Common myeloid progenitor, CD34-positive (primary cell): Measurements from ENCODE around the gene MARVELD1.
"Not testable (repeated sequence)": the region's sequence is repeated elsewhere in the genome, so short reads cannot be mapped to it uniquely, and the experiment has no call there.

Source experiments
- CTCF ChIA-PET: fragments of 350-600 bp; sonication (Branson Sonifier 250); formaldehyde crosslinking; loops from one replicate; lab custom pipeline; 2021; ENCODE audit warnings: antibody characterized with exemption; lab: Charles Lee
- POLR2A ChIA-PET: fragments of 350-600 bp; sonication (Branson Sonifier 250); formaldehyde crosslinking; loops from one replicate; lab custom pipeline; 2021; ENCODE audit warnings: antibody characterized with exemption; lab: Charles Lee
- DNase-seq, 3 donors: peaks; one replicate each; pipeline versions ENCODE4 v3.0.0 to v3.0.0-alpha.2; 2013
- H3K27ac ChIP-seq, 2 experiments: 1 replicate in 1 of 2; 2 replicates in 1 of 2; pipeline ENCODE4 v1.7.0; 2013; ENCODE audit warnings: inconsistent platforms in 2 of 2, low read length in 2 of 2, mild to moderate bottlenecking in 2 of 2, low read depth in 1 of 2, moderate library complexity in 1 of 2; ENCODE audit not compliant: severe bottlenecking in 2 of 2, insufficient read depth in 1 of 2, poor library complexity in 1 of 2
- H3K27me3 ChIP-seq, 5 experiments: replicated peaks in 2 of 5; 1 replicate in 3 of 5; 2 replicates in 2 of 5; pipeline versions ENCODE4 v1.6.1 to v1.7.0; 2013; ENCODE audit warnings: low read length in 4 of 5, mild to moderate bottlenecking in 2 of 5, moderate library complexity in 2 of 5, inconsistent platforms in 1 of 5; ENCODE audit not compliant: insufficient read depth in 5 of 5, control insufficient read depth in 4 of 5
- H3K36me3 ChIP-seq, 4 experiments: 1 replicate in 2 of 4; 2 replicates in 2 of 4; pipeline versions ENCODE4 v1.6.1 to v1.7.0; 2013; ENCODE audit warnings: low read length in 3 of 4, control low read depth in 1 of 4, mild to moderate bottlenecking in 1 of 4; ENCODE audit not compliant: control insufficient read depth in 4 of 4, insufficient read depth in 4 of 4
- H3K4me1 ChIP-seq, 4 experiments: 1 replicate in 3 of 4; 2 replicates in 1 of 4; pipeline versions ENCODE4 v1.6.1 to v1.7.1; 2013; ENCODE audit warnings: low read length in 3 of 4, mild to moderate bottlenecking in 3 of 4, control low read depth in 1 of 4, inconsistent platforms in 1 of 4, moderate library complexity in 1 of 4; ENCODE audit not compliant: control insufficient read depth in 4 of 4, insufficient read depth in 4 of 4; ENCODE audit errors: control extremely low read depth in 1 of 4
- H3K4me3 ChIP-seq, 7 experiments: 1 replicate in 4 of 7; 2 replicates in 3 of 7; pipeline versions ENCODE4 v1.5.1 to v1.7.0; 2013; ENCODE audit warnings: mild to moderate bottlenecking in 7 of 7, low read length in 6 of 7, moderate library complexity in 6 of 7, inconsistent platforms in 2 of 7, low read depth in 2 of 7, control low read depth in 1 of 7; ENCODE audit not compliant: insufficient read depth in 4 of 7, control insufficient read depth in 1 of 7; ENCODE audit errors: extremely low read depth in 1 of 7
- H3K9me3 ChIP-seq, 5 experiments: 1 replicate in 4 of 5; 2 replicates in 1 of 5; pipeline versions ENCODE4 v1.6.1 to v1.7.1; 2013; ENCODE audit warnings: low read length in 4 of 5, mild to moderate bottlenecking in 2 of 5, inconsistent platforms in 1 of 5, low read depth in 1 of 5, moderate library complexity in 1 of 5; ENCODE audit not compliant: control insufficient read depth in 4 of 5, insufficient read depth in 2 of 5; ENCODE audit errors: control extremely low read depth in 1 of 5
- WGBS: methylation state at CpG from one replicate; pipeline ENCODE4 v1.1.5; 2013; ENCODE audit not compliant: insufficient coverage; 5-methylcytosine and 5-hydroxymethylcytosine counted together

The MARVELD1 gene

DNA sequence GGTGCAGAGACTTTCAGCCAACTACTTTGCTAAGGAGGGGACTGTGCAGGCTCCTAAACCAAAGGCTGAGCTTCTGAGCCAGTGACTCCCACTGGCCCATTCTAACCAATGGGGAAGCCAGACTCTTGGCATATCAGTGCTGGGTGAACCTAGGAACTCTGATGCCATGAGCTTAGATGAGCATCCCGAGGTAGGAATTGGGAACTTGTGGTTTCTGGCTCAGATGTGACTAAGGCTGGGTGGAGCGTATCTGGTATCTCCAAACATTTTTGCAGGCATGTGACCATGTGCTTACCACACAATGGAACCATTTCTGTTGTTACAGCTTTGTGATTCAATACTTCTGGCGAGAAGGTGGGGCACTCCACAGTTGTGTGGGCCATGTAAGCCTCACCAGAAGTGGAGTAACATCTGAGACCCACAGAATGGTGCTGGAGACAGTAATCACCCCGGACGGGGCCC, 23.9 kb upstream of the MARVELD1 start:
- ChIA-PET CTCF (interaction anchor here (0.8 to 6.5 kb wide), 5 partner anchors 8 to 45 kb away, joined by 3 to 40 read pairs (median 4); no protein-coding TSS in a partner anchor), POLR2A (interaction anchor here (1.1 kb wide), 1 partner anchor 29 kb away, joined by 3 read pairs; no protein-coding TSS in a partner anchor)
- Histone ChIP-seq H3K27me3 (no peaks in the 10 kb centered on the region), H3K36me3 (no peaks in the 10 kb centered on the region), H3K4me3 (no peak overlapping the region), H3K27ac (no peak overlapping the region), H3K4me1 (peaks cover 0 to 28% (median 21%) of the 10 kb centered on the region in 4 experiments), H3K9me3 (peaks cover 0 to 1% (median 0%) of the 10 kb centered on the region in 5 experiments)
- WGBS, result 97% methylated on average over 5 of the region's 5 CpGs
- DNase-seq, result no peak

- H3K4me1 ChIP-seq, result peaks cover 0 to 28% (median 21%) of the 10 kb centered on the region in 4 experiments
- no peak overlapping the region for H3K4me3 ChIP-seq
- POLR2A ChIA-PET, result interaction anchor here (1.1 kb wide), 1 partner anchor 28 kb away, joined by 3 read pairs; no protein-coding TSS in a partner anchor
- peaks cover 0 to 1% (median 0%) of the 10 kb centered on the region in 5 experiments for H3K9me3 ChIP-seq
- CTCF ChIA-PET, result interaction anchor here (0.8 to 6.5 kb wide), 4 partner anchors 11 to 15 kb away, joined by 3 to 40 read pairs (median 4); no protein-coding TSS in a partner anchor
- H3K27me3 ChIP-seq, result no peaks in the 10 kb centered on the region
- H3K36me3 ChIP-seq, result no peaks in the 10 kb centered on the region
- WGBS, result 71% methylated on average over 1 of the region's 3 CpGs
- no peak for DNase-seq
- H3K27ac ChIP-seq, result no peak overlapping the region
Observed at GRCh38 chr10:97690133-97690532, 23.4 kb upstream of the MARVELD1 start.

DNA sequence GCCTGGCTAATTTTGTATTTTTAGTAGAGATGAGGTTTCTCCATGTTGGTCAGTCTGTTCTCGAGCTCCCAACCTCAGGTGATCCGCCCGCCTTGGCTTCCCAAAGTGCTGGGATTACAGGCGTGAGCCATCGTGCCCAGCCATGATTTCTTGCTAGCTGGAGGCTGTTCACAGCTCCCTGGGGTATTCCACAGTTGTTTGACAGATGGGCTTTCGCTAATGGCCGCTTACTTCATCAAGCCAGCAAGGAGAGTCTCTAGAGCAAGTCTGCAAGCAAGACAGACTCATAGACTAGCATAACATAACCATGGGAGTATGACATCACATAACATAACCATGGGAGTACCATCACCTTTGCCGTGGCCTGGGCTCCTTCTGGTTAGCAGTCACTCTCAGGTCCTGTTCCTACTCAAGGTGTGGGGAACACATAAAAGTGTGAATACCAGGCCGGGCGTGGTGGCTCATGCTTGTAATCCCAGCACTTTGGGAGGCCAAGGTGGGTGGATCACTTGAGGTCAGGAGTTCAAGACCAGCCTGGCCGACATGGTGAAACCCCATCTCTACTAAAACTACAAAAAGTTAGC, 15.4 kb upstream of the MARVELD1 start:
- POLR2A ChIA-PET, DNase-seq, H3K27me3 ChIP-seq, H3K36me3 ChIP-seq, H3K9me3 ChIP-seq, H3K4me3 ChIP-seq, H3K4me1 ChIP-seq, H3K27ac ChIP-seq: not testable (repeated sequence)
- CTCF ChIA-PET, result interaction anchor here (1.0 to 3.7 kb wide), 7 partner anchors 8 to 33 kb away, joined by 5 to 22 read pairs (median 7); partner anchors contain the start of gene AVPI1
- 98% methylated on average over 9 of the region's 11 CpGs for WGBS

DNA sequence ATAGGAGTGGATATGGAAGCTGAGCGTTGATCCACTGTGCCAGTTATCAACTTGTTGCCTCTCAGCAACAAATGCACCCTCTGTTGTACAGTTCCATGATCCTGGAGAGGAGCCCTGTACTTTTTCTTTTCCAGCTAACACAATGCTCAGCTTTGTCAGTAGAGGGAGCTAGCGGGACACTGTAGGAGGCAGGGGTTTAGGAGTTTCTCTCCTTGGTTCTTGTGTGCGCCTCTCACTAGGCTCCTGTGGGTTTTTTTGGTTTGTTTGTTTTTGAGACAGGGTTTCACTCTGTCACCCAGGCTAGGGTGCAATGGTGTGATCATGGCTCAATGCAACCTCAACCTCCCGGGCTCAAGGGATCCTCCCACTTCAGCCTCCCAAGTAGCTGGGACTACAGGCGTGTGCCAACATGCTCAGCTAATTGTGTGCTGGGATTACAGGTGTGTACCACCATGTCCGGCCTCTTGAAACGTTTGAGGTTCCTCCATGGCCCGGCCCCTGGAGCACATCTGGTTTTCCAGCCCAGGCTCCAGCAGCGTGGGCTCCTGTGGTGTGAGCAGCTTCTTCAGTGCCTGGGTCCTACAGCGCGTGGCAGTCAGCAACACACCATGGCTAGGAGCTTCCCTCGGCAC, 12.0 kb upstream of the MARVELD1 start:
- H3K9me3 ChIP-seq, result no peaks in the 10 kb centered on the region
- ChIA-PET CTCF (interaction anchor here (0.8 to 21.7 kb wide), 17 partner anchors 8 to 134 kb away, joined by 3 to 623 read pairs (median 6); partner anchors contain the start of genes AVPI1, MARVELD1 and ZFYVE27), POLR2A (interaction anchor here (1.0 kb wide), 1 partner anchor 14 kb away, joined by 3 read pairs; the partner anchor contains the start of gene AVPI1)
- peak; percentile 68 to 82 (median 74) for DNase-seq
- H3K27me3 ChIP-seq, result peaks cover 0 to 4% (median 0%) of the 10 kb centered on the region in 5 experiments
- H3K36me3 ChIP-seq, result no peaks in the 10 kb centered on the region
- no peaks in the 10 kb centered on the region for H3K4me1 ChIP-seq
- no peak overlapping the region for H3K27ac ChIP-seq
- 63% methylated on average over 7 of the region's 12 CpGs for WGBS
- H3K4me3 ChIP-seq, result no peak overlapping the region

- ChIA-PET POLR2A (interaction anchor here (1.0 kb wide), 1 partner anchor 21 kb away, joined by 3 read pairs; no protein-coding TSS in a partner anchor), CTCF (interaction anchor here (0.7 to 21.7 kb wide), 8 partner anchors 9 to 57 kb away, joined by 3 to 623 read pairs (median 30); partner anchors contain the start of genes AVPI1, MARVELD1 and ZFYVE27)
- no peak overlapping the region for H3K27ac ChIP-seq
- H3K9me3 ChIP-seq, result no peaks in the 10 kb centered on the region
- peaks cover 0 to 4% (median 0%) of the 10 kb centered on the region in 5 experiments for H3K27me3 ChIP-seq
- H3K4me3 ChIP-seq, result no peak overlapping the region
- no peaks in the 10 kb centered on the region for H3K4me1 ChIP-seq
- DNase-seq, result no peak
- no peaks in the 10 kb centered on the region for H3K36me3 ChIP-seq
- WGBS, result 80% methylated on average over 5 of the region's 7 CpGs
Observed at GRCh38 chr10:97703398-97704067, 10.0 kb upstream of the MARVELD1 start.

- DNase-seq, result no peak
- Histone ChIP-seq H3K27ac (no peak overlapping the region), H3K4me3 (no peak overlapping the region), H3K9me3 (no peaks in the 10 kb centered on the region), H3K4me1 (no peaks in the 10 kb centered on the region), H3K27me3 (peaks cover 0 to 4% (median 0%) of the 10 kb centered on the region in 5 experiments), H3K36me3 (no peaks in the 10 kb centered on the region)
- 100% methylated on average over 1 of the region's 1 CpG for WGBS
- CTCF ChIA-PET, result interaction anchor here (1.5 to 21.7 kb wide), 5 partner anchors 9 to 28 kb away, joined by 4 to 623 read pairs (median 36); partner anchors contain the start of genes MARVELD1 and ZFYVE27
- POLR2A ChIA-PET, result interaction anchor here (1.0 to 1.3 kb wide), 2 partner anchors 17 to 22 kb away, joined by 3 to 6 read pairs; partner anchors contain the start of gene AVPI1
Observed at GRCh38 chr10:97704341-97704740, 9.2 kb upstream of the MARVELD1 start.
